Stimulated activated CD8-positive, alpha-beta memory T cell treated with anti-CD3 and anti-CD28 coated beads, Interleukin-12 subunit alpha, Interleukin-12 subunit beta, amount 100 ng/mL, for 24 hours (primary cell): Measurements from ENCODE around the gene PLEKHA5.
"Not testable (repeated sequence)": the region's sequence is repeated elsewhere in the genome, so short reads cannot be mapped to it uniquely, and the experiment has no call there.

ENCODE experiments used
- DNase-seq: peaks from one replicate; pipeline ENCODE4 v3.0.0-alpha.2; 2020; ENCODE audit errors: extremely low read depth

The PLEKHA5 gene

GRCh38 chr12:19129486-19130223, at the start of gene PLEKHA5:
PLEKHA5 (plus strand) TSS chr12:19129733; CDS start chr12:19129800, 67 bp downstream.
- no peak for DNase-seq

GRCh38 chr12:19080918-19081317, 48.6 kb upstream of the PLEKHA5 start:
- DNase-seq = no peak

- DNase-seq = no peak
Observed at GRCh38 chr12:19082365-19082911, 47.1 kb upstream of the PLEKHA5 start.

- DNase-seq = no peak
Observed at GRCh38 chr12:19084547-19084946, 45.0 kb upstream of the PLEKHA5 start.

- DNase-seq = no peak
Observed at GRCh38 chr12:19085090-19085489, 44.4 kb upstream of the PLEKHA5 start.

- no peak for DNase-seq
Observed at GRCh38 chr12:19088606-19089005, 40.9 kb upstream of the PLEKHA5 start.

GRCh38 chr12:19092482-19092881, 37.1 kb upstream of the PLEKHA5 start:
- not testable (repeated sequence) for DNase-seq

GRCh38 chr12:19093218-19093617, 36.3 kb upstream of the PLEKHA5 start:
- no peak for DNase-seq

- DNase-seq = no peak
Observed at GRCh38 chr12:19095331-19095730, 34.2 kb upstream of the PLEKHA5 start.

- DNase-seq = no peak
Observed at GRCh38 chr12:19095756-19096480, 33.6 kb upstream of the PLEKHA5 start.

- no peak for DNase-seq
Observed at GRCh38 chr12:19105463-19105862, 24.1 kb upstream of the PLEKHA5 start.

- no peak for DNase-seq
Observed at GRCh38 chr12:19107750-19108149, 21.8 kb upstream of the PLEKHA5 start.

GRCh38 chr12:19110221-19110940, 19.2 kb upstream of the PLEKHA5 start:
- no peak for DNase-seq

GRCh38 chr12:19113464-19113863, 16.1 kb upstream of the PLEKHA5 start:
- DNase-seq = no peak

- no peak for DNase-seq
Observed at GRCh38 chr12:19115285-19115684, 14.2 kb upstream of the PLEKHA5 start.

GRCh38 chr12:19119440-19119839, 10.1 kb upstream of the PLEKHA5 start:
- no peak for DNase-seq

GRCh38 chr12:19120795-19121194, 8.7 kb upstream of the PLEKHA5 start:
- DNase-seq = no peak

GRCh38 chr12:19121449-19122018, 8.0 kb upstream of the PLEKHA5 start:
- DNase-seq = no peak

GRCh38 chr12:19125325-19125724, 4.2 kb upstream of the PLEKHA5 start:
- DNase-seq = no peak

- no peak for DNase-seq
Observed at GRCh38 chr12:19127270-19127669, 2.3 kb upstream of the PLEKHA5 start.

- DNase-seq = no peak
Observed at GRCh38 chr12:19128485-19128884, 1.0 kb upstream of the PLEKHA5 start.

GRCh38 chr12:19129122-19129485, 429 bp upstream of the PLEKHA5 start:
- no peak for DNase-seq
